Epithelial cell of esophagus (primary cell): ENCODE data around the gene ABCG4.

Experiments used
- DNase-seq: peaks from one replicate; pipeline ENCODE4 v3.0.0; 2010; ENCODE audit warnings: low read depth
- H3K4me3 ChIP-seq: 2 replicates; pipeline ENCODE4 v1.5.1; 2011; ENCODE audit warnings: mild to moderate bottlenecking, low read length, control low read depth
- TF ChIP-seq, protein P1 (sequence below): IDR thresholded peaks from 2 replicates; pipeline ENCODE4 v1.5.1; 2011; ENCODE audit warnings: low read depth, mild to moderate bottlenecking, low read length, control low read depth, inconsistent platforms; ENCODE audit not compliant: insufficient read depth; ENCODE audit errors: missing control alignments

Gene ABCG4

DNA sequence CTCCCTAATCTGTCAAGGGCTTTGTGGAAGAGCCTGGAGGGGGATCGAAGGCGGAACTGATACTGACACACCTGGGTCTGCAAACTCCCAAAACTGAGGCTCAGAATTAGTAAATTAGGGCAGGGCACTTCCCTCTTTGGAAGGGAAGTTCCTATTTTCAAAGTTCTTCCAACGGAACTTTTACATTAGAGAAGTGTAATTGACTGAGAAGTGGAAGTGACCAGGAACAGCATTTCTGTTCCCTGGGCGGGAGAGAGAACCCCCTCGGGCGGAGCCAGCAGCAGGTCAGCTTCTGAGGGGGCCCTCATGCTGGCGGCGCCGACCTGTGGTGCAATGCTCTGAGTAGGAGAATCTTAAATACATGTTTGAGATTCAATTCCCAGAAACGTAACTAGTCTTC is 56.2 kb downstream of the ABCG4 start:
- H3K4me3 ChIP-seq: no peak overlapping the region
- DNase-seq: no peak
- TF ChIP-seq, protein P1, sequence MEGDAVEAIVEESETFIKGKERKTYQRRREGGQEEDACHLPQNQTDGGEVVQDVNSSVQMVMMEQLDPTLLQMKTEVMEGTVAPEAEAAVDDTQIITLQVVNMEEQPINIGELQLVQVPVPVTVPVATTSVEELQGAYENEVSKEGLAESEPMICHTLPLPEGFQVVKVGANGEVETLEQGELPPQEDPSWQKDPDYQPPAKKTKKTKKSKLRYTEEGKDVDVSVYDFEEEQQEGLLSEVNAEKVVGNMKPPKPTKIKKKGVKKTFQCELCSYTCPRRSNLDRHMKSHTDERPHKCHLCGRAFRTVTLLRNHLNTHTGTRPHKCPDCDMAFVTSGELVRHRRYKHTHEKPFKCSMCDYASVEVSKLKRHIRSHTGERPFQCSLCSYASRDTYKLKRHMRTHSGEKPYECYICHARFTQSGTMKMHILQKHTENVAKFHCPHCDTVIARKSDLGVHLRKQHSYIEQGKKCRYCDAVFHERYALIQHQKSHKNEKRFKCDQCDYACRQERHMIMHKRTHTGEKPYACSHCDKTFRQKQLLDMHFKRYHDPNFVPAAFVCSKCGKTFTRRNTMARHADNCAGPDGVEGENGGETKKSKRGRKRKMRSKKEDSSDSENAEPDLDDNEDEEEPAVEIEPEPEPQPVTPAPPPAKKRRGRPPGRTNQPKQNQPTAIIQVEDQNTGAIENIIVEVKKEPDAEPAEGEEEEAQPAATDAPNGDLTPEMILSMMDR: no peak

DNA sequence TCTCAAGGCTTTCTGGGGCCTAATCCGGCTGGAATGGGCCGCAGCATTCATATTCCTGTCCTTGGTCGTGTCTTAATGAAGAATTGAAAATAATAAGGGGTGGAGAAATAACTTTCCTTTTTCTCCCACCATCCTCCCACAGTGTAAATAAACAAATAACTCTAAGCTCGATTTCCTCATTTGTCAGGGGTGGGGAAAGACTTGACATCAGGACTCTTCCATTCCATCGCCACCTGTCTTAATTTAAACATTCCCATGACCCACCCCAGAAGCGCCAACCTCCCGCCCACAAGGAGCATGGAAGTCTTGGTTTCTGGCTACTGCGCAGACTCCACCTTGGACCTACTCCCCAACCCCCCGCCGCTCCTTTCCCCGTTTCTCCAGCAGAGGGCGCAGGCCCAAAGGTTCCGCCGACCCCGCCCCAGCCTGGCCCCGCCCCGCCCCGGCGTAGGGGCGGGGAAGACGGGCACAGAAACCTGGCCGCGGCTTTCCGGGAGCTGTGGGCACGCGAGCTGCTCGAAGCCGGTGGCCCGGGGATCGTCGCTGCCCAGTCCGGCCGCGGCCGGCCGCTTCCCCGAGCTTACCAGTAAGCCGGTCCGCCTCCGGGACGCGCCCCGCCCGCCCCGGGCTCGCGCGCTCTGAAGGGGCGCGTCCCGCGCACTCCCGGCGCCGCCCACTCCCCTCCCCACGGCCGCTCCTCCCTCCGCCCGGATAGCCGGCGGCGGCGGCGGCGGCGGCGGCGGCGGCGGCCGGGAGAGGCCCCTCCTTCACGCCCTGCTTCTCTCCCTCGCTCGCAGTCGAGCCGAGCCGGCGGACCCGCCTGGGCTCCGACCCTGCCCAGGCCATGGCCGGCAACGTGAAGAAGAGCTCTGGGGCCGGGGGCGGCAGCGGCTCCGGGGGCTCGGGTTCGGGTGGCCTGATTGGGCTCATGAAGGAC is 57.0 kb downstream of the ABCG4 start, which contains the start of gene CBL:
Gene CBL, plus strand, starts transcription at position 766 of the 937 bp plus-strand sequence. Its CDS starts 79 bp downstream, at position 845.
- peak within 1 kb of the TSS; percentile 80 for H3K4me3 ChIP-seq
- DNase-seq: peak; percentile 90
- TF ChIP-seq, protein P1: peak; percentile 76

DNA sequence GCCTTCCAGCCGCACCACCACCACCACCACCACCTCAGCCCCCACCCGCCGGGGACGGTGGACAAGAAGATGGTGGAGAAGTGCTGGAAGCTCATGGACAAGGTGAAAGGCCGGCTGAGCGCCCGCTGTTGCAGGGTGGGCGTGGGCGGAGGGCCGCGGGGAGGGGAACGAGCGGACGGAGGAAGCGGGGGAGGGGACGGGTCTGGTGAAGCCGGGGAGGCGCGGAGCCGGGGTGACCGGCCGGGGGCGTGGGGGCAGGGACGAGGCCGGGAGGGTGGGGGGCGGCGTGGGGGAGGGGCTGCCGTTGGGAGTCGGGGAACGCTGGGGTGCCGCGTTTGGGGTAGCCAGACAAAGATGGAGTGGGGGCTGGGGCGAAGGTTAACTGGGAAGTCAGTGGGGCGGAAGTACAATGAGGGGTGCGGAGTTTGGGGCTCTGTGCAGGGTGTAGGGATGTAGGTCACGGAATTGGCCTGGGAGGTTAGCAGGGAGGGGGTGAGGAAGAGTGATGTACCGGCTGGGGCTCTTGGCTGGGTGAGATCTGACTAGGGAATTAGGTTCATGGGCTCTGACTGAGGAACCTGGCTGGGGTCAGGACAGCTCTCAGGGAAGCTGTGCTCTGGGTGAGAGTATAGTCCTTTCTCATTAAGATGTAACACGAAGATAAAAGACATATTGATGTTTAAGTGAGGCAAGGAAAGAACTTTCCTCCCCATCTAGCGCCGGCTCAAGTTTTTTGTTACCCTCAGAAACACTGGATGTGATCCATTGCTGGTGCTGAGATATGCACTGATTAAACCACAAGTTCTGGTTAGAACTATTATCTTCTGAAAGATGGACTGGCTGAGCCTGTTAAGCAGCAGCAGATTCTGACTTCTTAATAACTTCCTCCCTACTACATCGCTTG is 57.9 kb downstream of the ABCG4 start:
- TF ChIP-seq, protein P1: no peak
- DNase-seq: peak; percentile 33
- H3K4me3 ChIP-seq: peak overlapping the region; percentile 80

DNA sequence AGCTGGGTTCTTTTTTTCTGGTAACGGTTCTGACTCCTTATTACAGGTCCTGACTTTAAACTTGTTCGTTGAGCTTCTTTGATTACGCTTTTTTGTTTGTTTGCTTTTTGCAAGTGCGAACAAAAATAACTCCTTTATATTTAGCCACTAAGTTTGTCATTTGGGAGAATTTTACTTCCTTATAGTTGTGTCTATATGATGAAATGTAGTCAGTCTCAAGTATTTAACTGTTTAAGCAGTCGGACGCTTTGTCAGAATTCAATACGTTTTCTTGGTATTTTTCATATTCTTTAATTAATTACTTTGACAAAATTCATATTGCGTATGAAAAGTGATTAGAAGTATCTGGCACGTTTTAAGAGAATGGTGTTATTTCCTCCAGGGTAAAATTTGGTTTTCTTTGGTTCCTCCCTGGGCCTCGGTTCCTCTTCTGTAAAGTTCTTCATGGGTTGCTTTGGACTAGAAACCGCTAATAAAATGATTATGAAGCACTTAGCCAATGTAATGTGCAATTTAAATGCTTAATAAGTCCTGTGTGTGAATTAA is 58.6 kb downstream of the ABCG4 start:
- no peak for DNase-seq
- H3K4me3 ChIP-seq: peak overlapping the region; percentile 80
- TF ChIP-seq, protein P1: no peak

DNA sequence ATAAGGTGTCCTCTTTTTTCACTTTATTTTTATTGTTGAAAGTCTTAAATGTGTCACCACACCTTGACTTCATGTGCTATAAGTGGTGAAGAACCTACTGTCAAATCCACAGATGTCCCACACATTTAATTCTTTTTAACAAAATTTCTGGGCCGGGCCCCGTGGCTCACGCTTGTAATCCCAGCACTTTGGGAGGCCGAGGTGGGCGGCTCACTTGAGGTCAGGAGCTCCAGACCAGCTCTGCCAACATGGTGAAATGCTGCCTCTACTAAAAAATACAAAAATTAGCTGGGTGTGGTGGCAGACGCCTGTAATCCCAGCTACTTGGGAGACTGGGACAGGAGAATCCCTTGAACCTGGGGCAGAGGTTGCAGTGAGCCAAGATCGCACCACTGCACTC is 60.3 kb downstream of the ABCG4 start:
- TF ChIP-seq, protein P1: no peak
- no peak for DNase-seq
- no peak overlapping the region for H3K4me3 ChIP-seq

DNA sequence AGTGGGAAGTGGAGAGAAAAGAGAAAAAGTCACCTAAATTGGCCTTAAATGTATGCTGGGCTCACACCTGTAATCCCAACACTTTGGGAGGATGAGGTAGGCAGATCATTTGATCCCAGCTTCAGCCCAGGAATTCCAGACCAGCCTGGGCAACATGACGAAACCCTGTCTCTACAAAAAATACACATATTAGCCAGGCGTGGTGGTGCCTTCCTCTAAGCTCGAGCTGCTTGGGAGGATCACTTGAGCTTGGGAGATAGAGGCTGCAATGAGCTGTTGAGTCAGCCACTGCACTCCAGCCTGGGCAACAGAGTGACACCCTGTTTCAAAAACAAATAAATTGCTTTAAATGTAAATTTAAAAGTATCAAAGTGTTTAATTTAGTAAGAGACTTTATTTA is 61.2 kb downstream of the ABCG4 start:
- H3K4me3 ChIP-seq: no peak overlapping the region
- TF ChIP-seq, protein P1: no peak
- peak; percentile 45 for DNase-seq
